LNCAP (cell line): ENCODE data around the gene LEF1.

Source experiments
- TF ChIP-seq, protein P1 (sequence below): fragments of 450-650 bp; IDR thresholded peaks from 2 replicates; pipeline ENCODE4 v1.5.1; 2017; ENCODE audit warnings: mild to moderate bottlenecking

Gene LEF1

DNA sequence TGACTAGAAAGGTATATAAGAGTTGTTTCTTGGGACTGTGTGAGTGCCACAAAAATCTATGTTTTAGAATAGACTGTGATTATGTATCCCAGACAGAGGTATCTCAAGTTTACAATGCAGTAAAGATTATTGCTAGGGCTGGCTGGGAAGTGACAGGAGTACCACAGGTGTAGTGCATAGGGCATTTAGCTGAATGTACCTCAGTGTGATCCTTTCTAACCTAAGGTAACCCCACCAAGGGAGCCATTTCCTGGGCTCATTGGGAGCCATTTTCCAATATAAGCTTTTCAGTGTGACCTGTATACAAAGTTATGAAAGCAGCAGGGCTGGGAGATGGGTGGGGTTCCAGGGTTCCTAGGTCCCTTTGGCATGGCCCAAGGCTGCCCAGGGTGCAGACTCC, 6.1 kb upstream of the LEF1 start:
- TF ChIP-seq, protein P1, sequence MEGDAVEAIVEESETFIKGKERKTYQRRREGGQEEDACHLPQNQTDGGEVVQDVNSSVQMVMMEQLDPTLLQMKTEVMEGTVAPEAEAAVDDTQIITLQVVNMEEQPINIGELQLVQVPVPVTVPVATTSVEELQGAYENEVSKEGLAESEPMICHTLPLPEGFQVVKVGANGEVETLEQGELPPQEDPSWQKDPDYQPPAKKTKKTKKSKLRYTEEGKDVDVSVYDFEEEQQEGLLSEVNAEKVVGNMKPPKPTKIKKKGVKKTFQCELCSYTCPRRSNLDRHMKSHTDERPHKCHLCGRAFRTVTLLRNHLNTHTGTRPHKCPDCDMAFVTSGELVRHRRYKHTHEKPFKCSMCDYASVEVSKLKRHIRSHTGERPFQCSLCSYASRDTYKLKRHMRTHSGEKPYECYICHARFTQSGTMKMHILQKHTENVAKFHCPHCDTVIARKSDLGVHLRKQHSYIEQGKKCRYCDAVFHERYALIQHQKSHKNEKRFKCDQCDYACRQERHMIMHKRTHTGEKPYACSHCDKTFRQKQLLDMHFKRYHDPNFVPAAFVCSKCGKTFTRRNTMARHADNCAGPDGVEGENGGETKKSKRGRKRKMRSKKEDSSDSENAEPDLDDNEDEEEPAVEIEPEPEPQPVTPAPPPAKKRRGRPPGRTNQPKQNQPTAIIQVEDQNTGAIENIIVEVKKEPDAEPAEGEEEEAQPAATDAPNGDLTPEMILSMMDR, result no peak

DNA sequence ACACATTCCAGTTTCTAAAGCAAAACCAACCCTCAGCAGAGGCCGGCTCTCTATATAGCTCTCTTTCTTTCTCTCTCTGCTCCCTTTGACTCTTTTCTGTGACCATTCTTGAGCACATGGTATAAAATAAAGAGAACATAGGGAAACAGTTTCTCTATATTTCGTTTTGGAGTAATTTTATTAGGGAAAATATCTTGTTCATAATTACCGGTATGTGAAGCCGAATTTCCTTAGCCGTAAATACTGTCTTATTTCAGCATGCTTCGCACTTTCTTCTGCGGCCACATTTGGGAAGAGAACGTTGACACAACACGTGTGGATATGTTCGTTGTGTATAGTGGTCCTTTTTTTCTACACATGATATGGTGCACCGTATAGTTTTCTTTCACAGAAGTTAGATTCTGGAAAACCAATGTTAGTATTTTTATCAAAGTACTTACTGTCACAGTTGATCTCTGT, 4.9 kb upstream of the LEF1 start:
- TF ChIP-seq, protein P1, result no peak

DNA sequence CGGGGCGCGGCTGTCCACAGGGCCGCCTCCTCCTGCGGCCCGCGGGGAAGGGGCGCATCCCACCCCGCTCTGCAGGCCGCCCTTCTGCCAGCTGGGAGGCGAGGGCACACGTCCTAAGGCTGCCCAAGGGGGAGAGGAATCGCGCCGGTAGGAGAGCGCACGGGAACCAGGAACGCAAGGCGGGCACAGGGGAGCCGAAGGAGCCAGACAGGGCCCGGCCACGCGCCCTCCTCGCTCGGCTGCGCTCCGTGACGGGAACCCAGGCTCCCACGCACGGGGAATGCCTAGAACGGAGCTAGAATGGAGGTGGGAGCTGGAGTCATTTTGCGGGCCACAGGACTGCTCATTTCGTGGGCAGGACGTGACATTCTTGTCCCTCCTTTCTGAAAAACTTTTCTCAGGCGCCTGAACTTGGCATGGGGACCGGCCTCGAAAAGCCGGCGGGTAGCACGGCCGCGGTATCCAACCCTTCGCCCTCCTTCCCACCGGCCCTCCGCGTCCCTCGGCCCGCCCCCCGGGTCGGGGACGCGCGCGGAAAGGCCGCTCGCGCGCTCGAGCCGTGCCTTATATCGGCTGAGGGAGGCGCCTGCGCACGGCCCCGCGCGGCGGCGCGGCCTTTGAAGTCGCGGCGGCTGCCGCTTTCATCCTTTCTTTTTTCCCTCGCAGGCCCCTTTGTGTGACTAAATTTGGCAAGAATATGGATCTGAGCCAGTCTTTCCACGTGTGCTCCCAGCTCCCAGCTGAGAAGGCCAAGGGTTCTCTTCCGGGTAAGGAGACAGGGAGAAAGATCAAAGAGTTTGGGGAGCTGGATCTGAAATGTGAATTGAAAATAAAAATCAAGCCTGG, 4.2 kb upstream of the LEF1 start:
- TF ChIP-seq, protein P1, result no peak

DNA sequence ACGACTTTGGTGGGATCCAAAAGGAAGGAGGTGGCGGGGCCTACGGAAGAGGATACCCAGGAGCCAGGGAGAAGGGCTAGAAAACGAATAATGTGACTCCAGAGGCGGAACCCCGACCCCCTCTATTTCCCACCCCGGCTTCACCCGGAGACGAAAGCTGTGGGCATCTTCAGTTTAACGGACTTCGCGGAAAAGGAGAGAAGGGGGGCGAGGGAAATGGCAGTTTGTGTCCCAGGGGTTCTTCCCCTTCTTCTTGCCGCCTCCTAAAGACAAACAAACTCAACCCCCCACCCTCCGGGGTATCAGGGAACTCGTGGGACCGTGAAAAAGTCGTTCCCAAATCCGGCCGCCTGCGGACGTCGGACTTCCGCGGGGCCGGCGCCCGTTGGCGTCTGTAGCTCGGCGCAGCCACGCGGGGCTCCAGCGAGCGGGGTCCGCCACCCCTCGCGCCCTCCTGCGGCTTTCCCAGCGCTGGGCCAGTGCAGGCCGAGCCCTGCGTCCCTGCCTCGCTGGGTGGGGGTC, 3.6 kb upstream of the LEF1 start:
- TF ChIP-seq, protein P1, result no peak

DNA sequence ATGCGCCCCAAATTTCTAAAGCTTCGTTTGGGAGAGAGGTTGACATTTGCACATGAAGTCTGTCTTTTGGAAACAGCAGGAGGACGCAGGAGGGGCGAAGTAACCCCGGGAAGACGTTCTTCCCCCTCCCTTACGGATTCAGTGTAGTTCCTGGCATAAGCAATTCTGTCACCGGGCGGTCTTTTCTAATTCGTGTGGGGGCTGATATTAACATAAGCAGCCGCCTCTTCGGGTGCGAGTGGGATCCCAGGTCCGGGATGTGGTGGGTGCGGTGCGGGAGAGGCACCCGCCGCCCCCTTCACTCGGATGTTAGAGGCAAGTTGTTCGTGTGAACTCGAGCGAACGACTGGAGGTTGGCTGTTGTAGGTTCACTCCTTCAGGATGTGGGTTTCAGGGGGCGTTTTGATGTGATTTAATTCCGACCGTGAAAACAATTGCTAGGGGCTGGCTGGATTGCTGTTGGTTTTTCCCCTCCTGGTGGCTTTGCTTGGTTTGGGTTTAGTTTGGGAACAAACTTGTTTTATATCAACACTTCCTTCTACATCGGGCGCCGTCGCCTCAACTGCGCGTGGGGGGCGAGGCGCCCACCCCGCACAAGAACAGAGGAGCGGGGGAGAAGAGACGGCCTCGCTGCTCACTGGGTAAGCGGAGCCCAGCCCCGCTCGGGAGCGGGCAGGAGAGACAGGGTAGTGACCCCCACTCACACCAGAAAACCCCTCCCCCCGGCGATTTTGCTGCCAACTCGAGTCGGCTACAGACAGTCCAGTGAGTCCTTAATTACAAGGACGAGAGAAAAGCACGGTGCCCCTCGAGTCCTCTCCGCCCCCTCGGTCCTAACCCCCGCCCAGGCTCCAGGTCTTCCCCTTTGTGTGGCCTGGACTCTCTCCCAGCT, 2.9 kb upstream of the LEF1 start:
- TF ChIP-seq, protein P1, result no peak

DNA sequence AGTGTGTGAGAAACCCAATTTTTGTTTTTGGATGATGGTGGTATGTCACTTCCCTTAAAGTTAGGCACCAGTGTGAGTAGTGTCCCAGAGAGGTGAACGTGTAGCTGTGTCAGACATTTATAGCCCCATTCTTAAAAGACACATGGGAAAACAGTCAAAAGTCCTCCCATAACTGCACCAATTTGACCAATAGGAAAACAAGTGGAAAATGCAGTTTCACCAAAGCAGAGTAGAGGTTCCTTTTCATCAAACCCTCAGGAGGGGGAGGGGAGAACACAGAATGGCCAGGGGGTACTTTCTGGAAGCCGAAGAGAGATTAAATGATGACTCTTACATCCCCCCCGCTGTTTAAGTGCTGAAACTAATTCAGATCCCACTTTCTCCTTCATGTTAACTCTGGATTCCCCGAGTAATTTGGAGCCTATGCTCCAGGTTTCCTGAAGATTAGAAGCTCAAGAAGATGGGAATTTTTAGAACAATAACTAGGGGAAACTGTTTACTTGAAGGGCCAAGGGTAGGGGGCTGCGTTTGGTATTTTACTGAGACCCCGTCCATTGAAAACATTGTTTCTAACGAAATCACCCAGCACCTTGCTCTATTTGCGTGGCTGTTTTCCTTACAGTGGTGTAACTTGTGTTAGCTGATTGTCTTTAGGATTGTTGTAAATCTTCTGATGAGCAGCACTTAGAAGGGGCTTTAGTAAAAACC, 2.1 kb upstream of the LEF1 start:
- TF ChIP-seq, protein P1, result no peak

DNA sequence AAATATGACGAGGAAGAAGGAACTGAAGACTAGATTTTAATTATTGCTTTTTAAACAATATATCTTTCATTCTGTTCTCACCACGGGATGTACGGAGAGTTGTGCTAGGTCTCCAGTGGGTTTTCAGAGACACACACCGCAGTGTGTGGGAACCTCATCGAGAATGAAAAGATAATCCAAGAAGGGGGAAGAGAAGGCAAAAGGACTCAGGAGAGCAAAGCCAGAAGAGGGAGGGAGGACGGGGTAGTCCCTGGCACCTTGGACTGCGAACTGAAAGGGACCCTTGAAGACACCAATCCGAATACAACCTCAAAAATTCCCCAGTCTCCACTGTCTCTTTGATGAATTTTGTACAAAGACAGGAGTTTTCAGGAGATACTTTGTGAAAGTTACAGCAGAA, 932 bp upstream of the LEF1 start:
- TF ChIP-seq, protein P1, result no peak
